ENCODE results near the gene CDK5RAP1. TPM values are rescaled to one million over a fixed set of nuclear protein-coding genes. Genes with fewer than 3 reads are reported as not detected.

CDK5RAP1 gene
- total RNA-seq: 10 to 100 TPM; 17.6 to 24.3 (median 20.1) TPM
- polyA plus RNA-seq: 10 to 100 TPM; 30.6 to 34.9 TPM
- long read RNA-seq, donor 1, transcript CDK5RAP1-202 (14 exons, 2,122 nt): major isoform, 24 of 47 reads
- long read RNA-seq, donor 1, partial matches to known transcripts: 1 of 47 reads
- long read RNA-seq, donor 1, other reads (novel, unspliced or antisense): 22 of 47 reads
- long read RNA-seq, donor 2, transcript CDK5RAP1-202 (14 exons, 2,122 nt): major isoform, 126 of 202 reads
- long read RNA-seq, donor 2, partial matches to known transcripts: 9 of 202 reads
- long read RNA-seq, donor 2, other reads (novel, unspliced or antisense): 63 of 202 reads
- long read RNA-seq, donor 3, transcript CDK5RAP1-202 (14 exons, 2,122 nt): major isoform, 18 of 35 reads
- long read RNA-seq, donor 3, partial matches to known transcripts: 2 of 35 reads
- long read RNA-seq, donor 3, other reads (novel, unspliced or antisense): 14 of 35 reads

- 0 to 1% (median 0%) methylated on average over 30 to 43 of the region's 43 CpGs for WGBS, 4 donors
- peaks cover 0 to 30% (median 16%) of the 10 kb centered on the region in 12 donors for H3K4me1 ChIP-seq
- DNase-seq (peak; percentile 86 to 91 (median 87)), ATAC-seq (peak; percentile 74 to 97 (median 94))
- peak in 1 of 2 donors; percentile 42 for TF ChIP-seq POLR2A (IDR thresholded peaks at IDR 0.05)
- TF ChIP-seq CTCF (IDR thresholded peaks at IDR 0.05): peak in 1 of 12 donors; percentile 3
- H3K9me3 ChIP-seq: no peaks in the 10 kb centered on the region
- intact Hi-C loops (cut with DNase I): loop anchor here in 3 of 10 donors (5.0 kb wide), 3 partner anchors 41 to 266 kb away; partner anchors contain the start of genes SNTA1 (in 2 of the 3), ACTL10 (in 1 of the 3) and C20orf144 (in 1 of the 3)
- peak within 1 kb of the TSS; percentile 70 to 100 (median 91) for H3K4me3 ChIP-seq
- peak within 1 kb of the TSS; percentile 55 to 86 (median 74) for H3K27ac ChIP-seq
- H3K27me3 ChIP-seq: no peaks in the 10 kb centered on the region
- peaks cover 0 to 23% (median 6%) of the 10 kb centered on the region in 9 donors for H3K36me3 ChIP-seq
These were observed at the start of gene CDK5RAP1 for GRCh38 chr20:33401184-33401920. Gene CDK5RAP1 (minus strand): TSS chr20:33401519. CDS start chr20:33397064, 4,455 bp downstream.

- 62 to 77% (median 69%) methylated on average over 4 of the region's 4 CpGs for WGBS, 4 donors
- no peaks in the 10 kb centered on the region for H3K36me3 ChIP-seq
These were observed 49.5 kb upstream of the CDK5RAP1 start for GRCh38 chr20:33450867-33451266.

GRCh38 chr20:33445881-33446625 lies 44.7 kb upstream of the CDK5RAP1 start:
- intact Hi-C loops (cut with DNase I): no loop called here
- ATAC-seq: no peak
- no peak overlapping the region for H3K27ac ChIP-seq
- H3K4me1 ChIP-seq: peaks cover 0 to 28% (median 6%) of the 10 kb centered on the region in 12 donors
- DNase-seq: no peak
- H3K9me3 ChIP-seq: peaks cover 0 to 7% (median 0%) of the 10 kb centered on the region in 12 donors
- H3K36me3 ChIP-seq: no peaks in the 10 kb centered on the region
- WGBS, 4 donors: 83 to 90% (median 87%) methylated on average over 4 of the region's 4 CpGs
- TF ChIP-seq CTCF (IDR thresholded peaks at IDR 0.05): no peak
- TF ChIP-seq POLR2A (IDR thresholded peaks at IDR 0.05): no peak
- H3K4me3 ChIP-seq: no peak overlapping the region
- H3K27me3 ChIP-seq: no peaks in the 10 kb centered on the region

More at GRCh38 chr20:33450867-33451266, 49.5 kb upstream of the CDK5RAP1 start:
- peaks cover 0 to 7% (median 0%) of the 10 kb centered on the region in 12 donors for H3K9me3 ChIP-seq
- H3K4me3 ChIP-seq: no peak overlapping the region
- DNase-seq: no peak
- TF ChIP-seq POLR2A (IDR thresholded peaks at IDR 0.05) (no peak), CTCF (IDR thresholded peaks at IDR 0.05) (no peak)
- H3K27ac ChIP-seq: no peak overlapping the region
- no peak for ATAC-seq
- intact Hi-C loops (cut with DNase I): no loop called here
- no peaks in the 10 kb centered on the region for H3K4me1 ChIP-seq
- H3K27me3 ChIP-seq: no peaks in the 10 kb centered on the region

Measured in heart left ventricle (tissue), 16 donors.